HCT116 (cell line): Measurements from ENCODE around the gene SERGEF. TPM values are rescaled to one million over a fixed set of nuclear protein-coding genes. Genes with fewer than 3 reads are reported as not detected.

Experiments used
- ATAC-seq: fragments of 200-7000 bp; cut with Tn5 transposase; 2 replicates; pipeline ENCODE4 v1.9.1; 2020; ENCODE audit warnings: mild to moderate bottlenecking, moderate library complexity
- BruUV-seq: library from RNA; stranded (reverse); fragments of 400-500 nt; replicated peaks from 2 replicates; lab custom pipeline; 2021; lab: Mats Ljungman, UMichigan
- CTCF ChIA-PET: fragments of 300-600 bp; sonication (Branson Sonifier 250); formaldehyde crosslinking; loops from one replicate; lab custom pipeline; 2021; ENCODE audit warnings: antibody characterized with exemption; lab: Charles Lee
- POLR2A ChIA-PET: fragments of 300-600, 350-600 bp; sonication (Branson Sonifier 250); formaldehyde crosslinking; loops from one replicate; lab custom pipeline; 2021; ENCODE audit warnings: antibody characterized with exemption; lab: Charles Lee
- RAD21 ChIA-PET, 2 experiments: fragments of 300-600 bp; sonication (Branson Sonifier 250); formaldehyde crosslinking; loops; one replicate each; lab custom pipeline; 2023; ENCODE audit warnings: low total read pairs in 2 of 2; ENCODE audit not compliant: uncharacterized antibody in 2 of 2, unreplicated experiment in 2 of 2, low non-redundant PET in 1 of 2; lab: Charles Lee
- DNase-seq: peaks from one replicate; pipeline ENCODE4 v3.0.0-alpha.2; 2010; ENCODE audit warnings: low read depth, low spot score
- H2AFZ ChIP-seq: fragments of 200-600 bp; shearing (Covaris generic), sonication (generic); 2 replicates; pipeline ENCODE4 v1.6.1; 2017; ENCODE audit warnings: low read depth, mixed run types, mixed read lengths, antibody characterized with exemption, low read length; ENCODE audit not compliant: poor library complexity, severe bottlenecking
- H3K27ac ChIP-seq: 2 replicates; pipeline ENCODE4 v1.5.1; 2012; ENCODE audit warnings: low read depth, low read length
- H3K27me3 ChIP-seq: fragments of 200-600 bp; sonication (generic); 2 replicates; pipeline ENCODE4 v1.6.1; 2016; ENCODE audit warnings: mixed run types, low read length, mixed read lengths; ENCODE audit not compliant: insufficient read depth
- H3K36me3 ChIP-seq, 2 experiments: fragments of 200-500 bp in 1 of 2; fragments of 200-600 bp in 1 of 2; sonication (Bioruptor generic) in 1 of 2; sonication (generic) in 1 of 2; 2 replicates each; pipeline versions ENCODE4 v1.5.1 to v1.6.1; 2014 to 2016; ENCODE audit warnings: low read length in 2 of 2, inconsistent platforms in 1 of 2, mixed read lengths in 1 of 2, mixed run types in 1 of 2; ENCODE audit not compliant: insufficient read depth in 2 of 2, control insufficient read depth in 1 of 2
- H3K4me1 ChIP-seq, 2 experiments: fragments of 200-600 bp in 1 of 2; sonication (generic) in 1 of 2; 2 replicates each; pipeline versions ENCODE4 v1.5.1 to v1.6.1; 2012 to 2017; ENCODE audit warnings: low read length in 2 of 2, inconsistent platforms in 1 of 2, mild to moderate bottlenecking in 1 of 2, mixed read lengths in 1 of 2, mixed run types in 1 of 2, moderate library complexity in 1 of 2; ENCODE audit not compliant: insufficient read depth in 2 of 2, control insufficient read depth in 1 of 2
- H3K4me2 ChIP-seq: fragments of 200-600 bp; sonication (generic); 2 replicates; pipeline ENCODE4 v1.6.1; 2017; ENCODE audit warnings: mixed run types, low read length, mixed read lengths
- H3K4me3 ChIP-seq, 2 experiments: fragments of 200-600 bp in 1 of 2; sonication (generic) in 1 of 2; replicated peaks in 1 of 2; 2 replicates each; pipeline ENCODE4 v1.5.1; 2011 to 2016; ENCODE audit warnings: low read length in 2 of 2, control low read depth in 1 of 2, low read depth in 1 of 2, mild to moderate bottlenecking in 1 of 2, mixed read lengths in 1 of 2, mixed run types in 1 of 2
- H3K79me2 ChIP-seq: fragments of 200-600 bp; sonication (generic); 2 replicates; pipeline ENCODE4 v1.6.1; 2017; ENCODE audit warnings: mild to moderate bottlenecking, mixed run types, low read length, moderate library complexity, mixed read lengths; ENCODE audit not compliant: insufficient read depth
- H3K9ac ChIP-seq: fragments of 200-600 bp; sonication (generic); 2 replicates; pipeline ENCODE4 v1.6.1; 2016; ENCODE audit warnings: low read length, mixed read lengths
- H3K9me2 ChIP-seq: fragments of 200-600 bp; sonication (generic), shearing (Covaris generic); 2 replicates; pipeline ENCODE4 v1.6.1; 2017; ENCODE audit warnings: mixed run types, mild to moderate bottlenecking, moderate library complexity; ENCODE audit not compliant: insufficient read depth
- H3K9me3 ChIP-seq, 2 experiments: fragments of 200-500 bp in 1 of 2; fragments of 200-600 bp in 1 of 2; sonication (Bioruptor generic) in 1 of 2; sonication (generic) in 1 of 2; 2 replicates each; pipeline ENCODE4 v1.6.1; 2014 to 2017; ENCODE audit warnings: low read length in 2 of 2, mixed read lengths in 2 of 2, inconsistent platforms in 1 of 2, low read depth in 1 of 2, mild to moderate bottlenecking in 1 of 2, mixed run types in 1 of 2, moderate library complexity in 1 of 2; ENCODE audit not compliant: control insufficient read depth in 1 of 2, insufficient read depth in 1 of 2
- H4K20me1 ChIP-seq: fragments of 200-600 bp; sonication (generic), shearing (Covaris generic); 2 replicates; pipeline ENCODE4 v1.6.1; 2017; ENCODE audit warnings: mixed run types, mild to moderate bottlenecking, moderate library complexity; ENCODE audit not compliant: insufficient read depth
- CBX3 ChIP-seq: IDR thresholded peaks from 2 replicates; pipeline ENCODE4 v1.6.1; 2012; ENCODE audit warnings: low read depth
- CEBPB ChIP-seq: IDR thresholded peaks from 2 replicates; pipeline ENCODE4 v1.6.1; 2012; ENCODE audit warnings: low read depth
- EGR1 ChIP-seq: IDR thresholded peaks from 2 replicates; pipeline ENCODE4 v1.6.1; 2012; ENCODE audit warnings: low read depth
- EZH2 ChIP-seq: fragments of 200-600 bp; sonication (generic); IDR thresholded peaks from 2 replicates; pipeline ENCODE4 v1.6.1; 2017; ENCODE audit warnings: antibody characterized with exemption, mixed run types
- EZH2phosphoT487 ChIP-seq: fragments of 200-600 bp; IDR thresholded peaks from 2 replicates; pipeline ENCODE4 v1.6.1; 2018; ENCODE audit warnings: antibody characterized with exemption, borderline replicate concordance
- FOSL1 ChIP-seq: IDR thresholded peaks from 2 replicates; pipeline ENCODE4 v1.6.1; 2012; ENCODE audit warnings: low read depth
- POLR2A ChIP-seq: IDR thresholded peaks from 2 replicates; pipeline ENCODE4 v1.7.0; 2011; ENCODE audit warnings: borderline replicate concordance; ENCODE audit not compliant: insufficient read depth, insufficient read length; ENCODE audit errors: extremely low read depth
- RAD21 ChIP-seq: IDR thresholded peaks from 2 replicates; pipeline ENCODE4 v1.6.1; 2012; ENCODE audit warnings: low read depth, mild to moderate bottlenecking
- SP1 ChIP-seq: IDR thresholded peaks from 2 replicates; pipeline ENCODE4 v1.6.1; 2012; ENCODE audit warnings: low read depth
- SRF ChIP-seq: IDR thresholded peaks from 2 replicates; pipeline ENCODE4 v1.6.1; 2012; ENCODE audit warnings: low read depth
- TCF7L2 ChIP-seq: IDR thresholded peaks from 2 replicates; pipeline ENCODE4 v1.7.0; 2011; ENCODE audit warnings: borderline replicate concordance, inconsistent platforms; ENCODE audit not compliant: insufficient read depth, insufficient read length; ENCODE audit errors: extremely low read depth
- ZFX ChIP-seq: fragments of 450-650 bp; IDR thresholded peaks from 2 replicates; pipeline ENCODE4 v1.6.1; 2017
- ZNF274 ChIP-seq: fragments of 200-500 bp; sonication (Bioruptor generic); IDR thresholded peaks from 2 replicates; pipeline ENCODE4 v1.6.1; 2014; ENCODE audit warnings: mild to moderate bottlenecking, low read depth, low read length, inconsistent platforms
- intact Hi-C: fragments of 100-400 bp; cut with micrococcal nuclease; formaldehyde crosslinking; loops from 2 replicates; pipeline ENCODE4 v1.10.0; 2022
- total RNA-seq: library from RNA; stranded (reverse); gene quantifications from one replicate; pipeline ENCODE4 v1.2.1, GENCODE V29; 2021; ENCODE audit not compliant: unreplicated experiment
- TF ChIP-seq, protein P1 (sequence below), 3 experiments: fragments of 200-600 bp in 1 of 3; sonication (generic) in 1 of 3; IDR thresholded peaks in 2 of 3; conservative IDR thresholded peaks in 1 of 3; 2 replicates each; pipeline ENCODE4 v1.5.1; 2012 to 2017; ENCODE audit warnings: low read depth in 2 of 3, low read length in 2 of 3, antibody characterized with exemption in 1 of 3, borderline replicate concordance in 1 of 3, control low read depth in 1 of 3, mild to moderate bottlenecking in 1 of 3, mixed read lengths in 1 of 3, mixed run types in 1 of 3, moderate library complexity in 1 of 3; ENCODE audit not compliant: insufficient read depth in 1 of 3
- TF ChIP-seq, protein P2 (sequence below): IDR thresholded peaks from 2 replicates; pipeline ENCODE4 v1.6.1; 2011; ENCODE audit warnings: mild to moderate bottlenecking, low read length, moderate library complexity; ENCODE audit not compliant: insufficient replicate concordance; ENCODE audit errors: extremely low read depth
- TF ChIP-seq, protein P3 (sequence below): IDR thresholded peaks from 2 replicates; pipeline ENCODE4 v1.6.1; 2012
- TF ChIP-seq, protein P4 (sequence below): IDR thresholded peaks from 2 replicates; pipeline ENCODE4 v1.6.1; 2012

Gene SERGEF
- total RNA-seq, 1 experiment from 2014 or later, result 32.8 TPM

DNA sequence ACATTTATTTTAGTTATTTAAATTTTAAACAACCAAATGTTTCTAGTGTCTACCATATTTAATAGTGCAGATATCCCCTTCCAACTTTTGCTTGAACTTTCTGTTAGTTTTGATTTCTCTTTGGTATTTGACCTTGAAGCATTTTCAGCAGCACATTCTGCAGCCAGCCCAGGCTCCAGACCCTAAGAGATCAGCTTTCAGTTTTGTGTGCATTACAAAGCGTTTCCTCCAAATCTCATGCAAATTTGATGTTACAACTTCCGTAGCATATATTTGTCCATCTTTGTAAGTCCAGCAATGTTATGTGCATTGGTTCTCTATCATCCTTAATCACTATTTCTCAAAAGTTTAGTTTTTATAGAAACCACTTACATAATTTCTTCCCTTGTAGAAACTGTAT, 14.6 kb upstream of the SERGEF start (continued):
- no peak for TF ChIP-seq EGR1
- TF ChIP-seq, protein P1, sequence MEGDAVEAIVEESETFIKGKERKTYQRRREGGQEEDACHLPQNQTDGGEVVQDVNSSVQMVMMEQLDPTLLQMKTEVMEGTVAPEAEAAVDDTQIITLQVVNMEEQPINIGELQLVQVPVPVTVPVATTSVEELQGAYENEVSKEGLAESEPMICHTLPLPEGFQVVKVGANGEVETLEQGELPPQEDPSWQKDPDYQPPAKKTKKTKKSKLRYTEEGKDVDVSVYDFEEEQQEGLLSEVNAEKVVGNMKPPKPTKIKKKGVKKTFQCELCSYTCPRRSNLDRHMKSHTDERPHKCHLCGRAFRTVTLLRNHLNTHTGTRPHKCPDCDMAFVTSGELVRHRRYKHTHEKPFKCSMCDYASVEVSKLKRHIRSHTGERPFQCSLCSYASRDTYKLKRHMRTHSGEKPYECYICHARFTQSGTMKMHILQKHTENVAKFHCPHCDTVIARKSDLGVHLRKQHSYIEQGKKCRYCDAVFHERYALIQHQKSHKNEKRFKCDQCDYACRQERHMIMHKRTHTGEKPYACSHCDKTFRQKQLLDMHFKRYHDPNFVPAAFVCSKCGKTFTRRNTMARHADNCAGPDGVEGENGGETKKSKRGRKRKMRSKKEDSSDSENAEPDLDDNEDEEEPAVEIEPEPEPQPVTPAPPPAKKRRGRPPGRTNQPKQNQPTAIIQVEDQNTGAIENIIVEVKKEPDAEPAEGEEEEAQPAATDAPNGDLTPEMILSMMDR (IDR thresholded peaks at IDR 0.05 in 2 of 3, conservative IDR thresholded peaks at IDR 0.05 in 1 of 3; ENCODE audit: borderline replicate concordance in 1 of 3, insufficient read depth in 1 of 3, low read depth in 2 of 3, low read length in 2 of 3), result no peak
- no peak for TF ChIP-seq POLR2A
- TF ChIP-seq, protein P2, sequence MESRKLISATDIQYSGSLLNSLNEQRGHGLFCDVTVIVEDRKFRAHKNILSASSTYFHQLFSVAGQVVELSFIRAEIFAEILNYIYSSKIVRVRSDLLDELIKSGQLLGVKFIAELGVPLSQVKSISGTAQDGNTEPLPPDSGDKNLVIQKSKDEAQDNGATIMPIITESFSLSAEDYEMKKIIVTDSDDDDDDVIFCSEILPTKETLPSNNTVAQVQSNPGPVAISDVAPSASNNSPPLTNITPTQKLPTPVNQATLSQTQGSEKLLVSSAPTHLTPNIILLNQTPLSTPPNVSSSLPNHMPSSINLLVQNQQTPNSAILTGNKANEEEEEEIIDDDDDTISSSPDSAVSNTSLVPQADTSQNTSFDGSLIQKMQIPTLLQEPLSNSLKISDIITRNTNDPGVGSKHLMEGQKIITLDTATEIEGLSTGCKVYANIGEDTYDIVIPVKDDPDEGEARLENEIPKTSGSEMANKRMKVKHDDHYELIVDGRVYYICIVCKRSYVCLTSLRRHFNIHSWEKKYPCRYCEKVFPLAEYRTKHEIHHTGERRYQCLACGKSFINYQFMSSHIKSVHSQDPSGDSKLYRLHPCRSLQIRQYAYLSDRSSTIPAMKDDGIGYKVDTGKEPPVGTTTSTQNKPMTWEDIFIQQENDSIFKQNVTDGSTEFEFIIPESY, result no peak
- no peak for TF ChIP-seq CBX3

DNA sequence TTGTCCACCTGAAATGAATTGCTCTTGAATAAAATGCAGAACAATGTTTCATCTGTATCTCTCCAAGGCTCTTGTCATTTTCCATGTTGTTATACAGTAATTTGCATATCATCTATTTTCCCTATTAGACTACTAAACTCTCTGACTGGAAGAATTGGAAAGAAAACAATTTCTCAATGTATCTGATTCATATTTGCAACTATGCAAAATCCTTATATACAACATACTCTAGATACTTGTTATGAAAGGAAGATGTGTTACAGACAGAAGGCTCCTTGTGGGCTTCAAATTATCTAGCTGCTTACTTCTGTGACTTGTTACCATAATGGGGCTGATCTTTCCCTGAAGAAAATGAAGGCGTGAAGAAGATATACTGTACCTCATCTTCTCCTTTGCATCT, 9.6 kb upstream of the SERGEF start:
- Histone ChIP-seq H3K27ac (no peak overlapping the region), H3K79me2 (no peaks in the 10 kb centered on the region), H3K27me3 (no peaks in the 10 kb centered on the region), H3K36me3 (no peaks in the 10 kb centered on the region), H3K9me2 (no peaks in the 10 kb centered on the region), H3K4me2 (no peak overlapping the region), H3K9ac (no peak overlapping the region), H3K9me3 (no peaks in the 10 kb centered on the region), H2AFZ (no peak overlapping the region), H4K20me1 (no peaks in the 10 kb centered on the region), H3K4me3 (no peak overlapping the region), H3K4me1 (no peaks in the 10 kb centered on the region)
- CTCF ChIA-PET, result no interaction called here
- no peak for ATAC-seq
- BruUV-seq, result no TSS peak
- POLR2A ChIA-PET, result no interaction called here
- no peak for DNase-seq
- RAD21 ChIA-PET, result no interaction called here
- intact Hi-C loops, result no loop called here
- TF ChIP-seq, protein P2, result no peak
- TF ChIP-seq, protein P3, sequence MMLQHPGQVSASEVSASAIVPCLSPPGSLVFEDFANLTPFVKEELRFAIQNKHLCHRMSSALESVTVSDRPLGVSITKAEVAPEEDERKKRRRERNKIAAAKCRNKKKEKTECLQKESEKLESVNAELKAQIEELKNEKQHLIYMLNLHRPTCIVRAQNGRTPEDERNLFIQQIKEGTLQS, result no peak
- no peak for TF ChIP-seq SP1
- no peak for TF ChIP-seq CBX3
- no peak for TF ChIP-seq ZFX
- no peak for TF ChIP-seq TCF7L2
- TF ChIP-seq, protein P4, sequence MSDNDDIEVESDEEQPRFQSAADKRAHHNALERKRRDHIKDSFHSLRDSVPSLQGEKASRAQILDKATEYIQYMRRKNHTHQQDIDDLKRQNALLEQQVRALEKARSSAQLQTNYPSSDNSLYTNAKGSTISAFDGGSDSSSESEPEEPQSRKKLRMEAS, result no peak
- no peak for TF ChIP-seq RAD21
- TF ChIP-seq SRF, result no peak
- no peak for TF ChIP-seq CEBPB
- TF ChIP-seq ZNF274, result no peak
- no peak for TF ChIP-seq EZH2
- TF ChIP-seq, protein P1 (IDR thresholded peaks at IDR 0.05 in 2 of 3, conservative IDR thresholded peaks at IDR 0.05 in 1 of 3; ENCODE audit: borderline replicate concordance in 1 of 3, insufficient read depth in 1 of 3, low read depth in 2 of 3, low read length in 2 of 3), result no peak
- no peak for TF ChIP-seq FOSL1
- TF ChIP-seq EZH2phosphoT487, result no peak
